GM21825 (cell line): ENCODE results near the gene TMSB4X.

ENCODE experiments used
- ATAC-seq: cut with Tn5 transposase; IDR thresholded peaks from one replicate; pipeline ENCODE4 v1.9.1; 2021; ENCODE audit warnings: mild to moderate bottlenecking, moderate library complexity; ENCODE audit not compliant: unreplicated experiment

The TMSB4X gene

GRCh38 chrX:13022926-13023325 lies 48.0 kb downstream of the TMSB4X start:
- ATAC-seq: peak; percentile 83

GRCh38 chrX:13023567-13023966 lies 48.7 kb downstream of the TMSB4X start:
- no peak for ATAC-seq

- ATAC-seq: no peak
These were observed 49.1 kb downstream of the TMSB4X start for GRCh38 chrX:13023979-13024378.

GRCh38 chrX:13024986-13025385 lies 50.1 kb downstream of the TMSB4X start:
- ATAC-seq: no peak
